HG02623 (cell line): ENCODE data around the gene ADI1.
"Not testable (repeated sequence)": the region's sequence is repeated elsewhere in the genome, so short reads cannot be mapped to it uniquely, and the experiment has no call there.

Experiments
- ATAC-seq: cut with Tn5 transposase; IDR thresholded peaks from one replicate; pipeline ENCODE4 v1.9.1; 2021; ENCODE audit warnings: moderate library complexity; ENCODE audit not compliant: unreplicated experiment

The ADI1 gene

DNA sequence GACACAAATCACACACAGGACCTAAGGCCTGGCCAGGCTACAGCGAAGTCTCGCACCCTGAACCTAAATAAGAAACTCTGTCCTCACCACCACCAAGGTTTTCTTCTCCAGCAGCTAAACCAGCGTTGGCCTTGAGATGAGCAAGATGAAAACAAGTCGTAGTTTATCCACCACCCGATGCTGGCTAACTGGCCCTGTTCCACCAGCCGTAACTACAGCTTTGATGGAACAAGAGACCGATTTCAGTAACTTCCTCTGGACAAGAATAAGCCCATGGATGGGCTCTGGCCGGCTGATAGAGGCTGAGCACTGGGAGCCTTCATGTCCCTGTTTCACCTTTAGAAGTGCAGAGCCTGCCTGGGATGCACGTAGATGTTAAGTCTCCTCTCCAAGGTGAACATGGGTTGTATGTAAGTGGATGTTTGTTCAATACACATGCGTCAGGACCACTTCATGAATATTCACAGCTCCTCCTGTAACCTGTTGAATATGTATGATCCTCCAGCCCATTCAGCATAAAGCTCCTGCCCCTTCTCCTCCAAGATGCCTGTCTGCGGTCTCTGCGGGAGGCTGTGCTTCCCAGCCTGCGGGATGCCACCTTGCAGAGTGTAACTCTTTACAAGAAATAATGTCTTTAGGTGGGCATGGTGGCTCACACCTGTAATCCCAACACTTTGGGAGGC is 24.2 kb downstream of the ADI1 start:
- no peak for ATAC-seq

DNA sequence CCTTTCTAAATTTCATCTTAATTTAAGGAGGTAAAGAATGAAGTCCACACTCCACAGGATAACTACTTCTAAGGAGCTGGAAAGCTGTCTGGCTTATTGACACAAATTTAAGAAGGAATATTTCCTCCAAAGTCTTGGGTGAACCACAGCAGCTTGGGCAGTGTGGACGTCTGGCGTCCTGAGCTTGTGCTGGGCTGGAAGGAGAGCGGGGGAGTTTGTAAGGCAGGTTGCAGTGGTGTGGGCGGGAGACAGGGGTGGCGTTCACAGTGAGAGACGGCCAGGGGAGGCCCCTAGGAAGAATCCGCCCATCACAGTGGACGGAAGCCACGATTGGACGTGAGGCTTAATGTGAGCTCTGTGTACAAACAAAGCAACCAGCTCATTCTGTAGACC is 25.7 kb downstream of the ADI1 start:
- no peak for ATAC-seq

DNA sequence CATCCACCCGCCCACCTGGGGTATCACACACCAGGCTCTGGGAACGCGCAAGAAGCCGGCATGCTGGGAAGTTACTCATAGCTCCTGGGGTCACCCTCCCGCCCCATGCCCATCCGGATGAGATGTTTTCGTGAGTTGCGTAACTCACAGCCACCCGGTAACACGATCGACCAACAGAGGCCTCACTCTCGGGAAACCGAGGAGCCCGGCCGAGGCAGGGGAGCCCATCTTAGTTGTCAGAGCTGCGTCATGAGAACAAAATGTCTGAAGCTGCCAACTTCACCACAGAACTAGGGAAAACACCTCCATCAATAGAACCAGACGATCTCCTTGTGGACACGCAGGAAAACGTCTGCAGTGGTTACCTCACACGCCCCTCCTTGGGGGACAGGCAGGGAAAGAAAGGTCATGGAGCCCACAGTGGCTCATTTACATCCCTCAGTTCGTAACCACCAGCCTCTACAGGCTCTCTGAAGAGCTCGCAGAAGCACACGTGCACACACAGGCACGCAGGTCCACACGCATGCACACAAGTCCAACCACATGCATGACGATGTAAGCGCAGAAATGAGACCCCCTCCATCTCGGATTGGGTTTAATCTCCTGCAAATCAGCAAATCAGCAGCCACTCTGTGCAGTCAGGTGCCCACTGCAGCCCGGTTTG is 26.2 kb downstream of the ADI1 start:
- no peak for ATAC-seq

DNA sequence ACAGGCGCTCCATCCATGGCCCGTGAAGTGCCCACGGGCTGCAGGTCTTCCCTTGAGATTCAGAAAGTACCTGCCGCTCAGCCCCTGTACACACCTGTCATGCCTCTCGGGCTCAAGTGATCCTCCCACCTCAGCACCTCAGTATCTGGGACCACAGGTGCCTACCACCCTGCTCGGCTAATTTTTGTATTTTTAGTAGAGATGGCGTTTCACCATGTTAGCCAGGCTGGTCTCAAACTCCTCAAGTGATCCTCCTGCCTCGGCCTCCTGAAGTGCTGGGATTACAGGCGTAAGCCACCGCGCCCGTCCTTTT is 26.9 kb downstream of the ADI1 start:
- ATAC-seq, result not testable (repeated sequence)

DNA sequence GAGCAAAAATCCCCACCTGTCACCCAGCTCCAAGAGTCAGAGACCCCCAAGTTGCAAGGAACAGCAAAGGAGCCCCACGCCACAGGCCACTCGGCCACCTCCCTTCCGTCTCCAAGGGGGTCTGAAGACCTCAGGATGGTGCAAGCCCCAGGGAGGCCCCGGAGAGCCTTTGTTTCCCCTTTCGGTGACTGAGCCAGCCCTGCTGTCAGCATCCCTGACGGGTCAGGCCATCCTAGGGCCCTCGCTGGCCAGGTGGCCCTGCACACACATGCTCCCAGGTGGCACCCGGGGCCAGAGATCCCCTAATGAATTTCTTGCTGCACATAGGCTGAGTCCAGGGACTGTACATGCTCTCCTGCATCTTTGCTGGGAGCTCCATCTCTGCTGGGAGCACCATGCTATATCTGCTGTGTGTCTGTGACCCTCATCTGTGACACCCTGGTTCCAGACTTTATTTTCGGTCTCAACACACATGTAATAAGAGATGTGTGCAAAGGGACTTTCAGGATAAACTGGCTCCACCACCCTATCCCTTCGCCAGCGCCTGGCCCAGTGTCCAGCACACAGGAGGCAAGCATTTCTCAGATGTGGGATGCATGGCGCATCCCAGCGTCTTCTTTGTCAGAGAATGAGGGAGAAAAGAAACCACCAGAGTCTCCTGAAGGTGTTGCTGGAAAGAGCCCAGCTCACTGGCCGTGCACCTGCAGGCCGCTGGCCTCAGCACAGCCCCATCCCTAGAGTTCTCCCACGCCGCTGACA is 27.4 kb downstream of the ADI1 start:
- ATAC-seq, result no peak

DNA sequence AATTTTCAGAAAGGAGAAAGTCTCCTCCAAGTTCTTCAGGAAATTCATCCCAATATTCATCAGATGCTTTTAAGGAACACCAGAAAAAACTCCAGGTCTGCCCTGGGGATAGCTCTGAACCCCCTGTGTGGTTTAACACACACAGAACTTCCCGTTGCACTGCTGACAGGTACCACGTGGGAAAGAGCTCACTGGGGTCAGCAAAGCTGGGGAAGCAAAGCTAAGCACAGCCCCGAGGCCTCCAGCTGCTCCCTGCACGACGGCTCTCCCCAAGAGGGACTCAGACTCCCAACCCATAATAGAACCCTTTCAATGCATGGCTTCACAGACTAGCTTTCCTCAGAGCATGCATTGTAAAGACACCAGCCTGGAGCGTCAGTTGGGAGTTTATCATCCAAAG is 28.0 kb downstream of the ADI1 start:
- ATAC-seq, result no peak

DNA sequence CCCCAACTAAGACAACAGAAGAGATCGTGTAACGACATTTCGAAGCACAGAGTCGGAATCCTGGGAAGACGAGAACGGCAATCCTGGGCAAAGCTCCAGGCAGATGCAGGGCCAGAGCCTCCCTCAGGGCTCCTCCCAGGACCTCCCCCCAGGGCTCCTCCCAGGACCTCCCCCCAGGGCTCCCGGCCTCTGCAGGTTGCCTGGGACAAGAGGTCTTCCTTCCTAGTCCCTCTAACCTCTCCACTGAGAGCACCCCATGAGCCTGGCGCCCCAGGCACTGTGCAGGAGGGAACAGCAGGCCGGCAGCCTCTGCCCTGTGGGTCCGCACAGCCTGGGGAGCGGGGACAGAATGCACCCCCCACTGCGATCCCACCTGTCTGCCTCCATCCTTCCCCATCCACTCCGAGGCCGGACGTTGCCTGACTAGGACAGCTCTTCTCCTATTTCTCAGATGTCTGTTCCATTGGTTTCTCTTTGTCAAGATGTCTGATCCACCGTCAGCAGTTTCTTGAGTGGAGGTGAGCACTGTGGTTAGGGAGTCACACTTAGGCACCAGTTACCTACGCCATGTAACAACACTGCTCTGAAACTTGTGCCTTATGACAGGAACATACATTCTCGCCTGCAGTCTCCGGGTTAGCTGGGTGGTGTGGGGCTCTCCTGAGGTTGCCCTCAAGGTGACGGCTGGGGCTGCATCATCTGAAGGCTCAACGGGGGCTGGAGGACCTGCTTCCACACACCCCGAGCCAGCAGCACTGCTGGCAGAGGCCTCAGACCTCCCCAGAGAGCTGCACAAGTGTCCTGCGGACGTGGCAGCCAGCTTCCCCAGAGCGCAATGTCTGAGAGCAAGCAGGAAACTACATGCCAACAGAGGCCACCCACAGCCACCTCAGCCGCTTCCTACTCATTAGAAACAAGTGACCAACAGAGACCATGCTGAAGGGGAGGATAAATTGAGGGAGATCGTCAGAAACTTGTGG is 28.9 kb downstream of the ADI1 start:
- no peak for ATAC-seq

DNA sequence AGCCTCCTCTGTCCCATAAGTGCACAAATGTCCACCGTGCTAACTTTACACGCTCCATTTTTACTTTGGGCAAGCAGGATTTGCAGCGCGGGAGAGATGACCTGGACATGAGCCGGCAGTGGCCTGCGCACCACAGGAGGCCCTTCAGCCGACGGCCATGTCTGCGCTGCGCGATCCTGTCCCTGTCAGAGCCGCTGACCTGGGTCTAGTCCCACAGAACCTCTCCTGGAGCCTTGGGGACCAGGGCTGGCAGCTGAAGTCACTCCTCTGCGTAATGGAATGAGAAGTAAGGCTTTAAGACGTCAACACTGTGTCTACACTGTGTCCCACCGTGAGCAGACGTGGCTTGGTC is 29.6 kb downstream of the ADI1 start:
- ATAC-seq, result no peak

DNA sequence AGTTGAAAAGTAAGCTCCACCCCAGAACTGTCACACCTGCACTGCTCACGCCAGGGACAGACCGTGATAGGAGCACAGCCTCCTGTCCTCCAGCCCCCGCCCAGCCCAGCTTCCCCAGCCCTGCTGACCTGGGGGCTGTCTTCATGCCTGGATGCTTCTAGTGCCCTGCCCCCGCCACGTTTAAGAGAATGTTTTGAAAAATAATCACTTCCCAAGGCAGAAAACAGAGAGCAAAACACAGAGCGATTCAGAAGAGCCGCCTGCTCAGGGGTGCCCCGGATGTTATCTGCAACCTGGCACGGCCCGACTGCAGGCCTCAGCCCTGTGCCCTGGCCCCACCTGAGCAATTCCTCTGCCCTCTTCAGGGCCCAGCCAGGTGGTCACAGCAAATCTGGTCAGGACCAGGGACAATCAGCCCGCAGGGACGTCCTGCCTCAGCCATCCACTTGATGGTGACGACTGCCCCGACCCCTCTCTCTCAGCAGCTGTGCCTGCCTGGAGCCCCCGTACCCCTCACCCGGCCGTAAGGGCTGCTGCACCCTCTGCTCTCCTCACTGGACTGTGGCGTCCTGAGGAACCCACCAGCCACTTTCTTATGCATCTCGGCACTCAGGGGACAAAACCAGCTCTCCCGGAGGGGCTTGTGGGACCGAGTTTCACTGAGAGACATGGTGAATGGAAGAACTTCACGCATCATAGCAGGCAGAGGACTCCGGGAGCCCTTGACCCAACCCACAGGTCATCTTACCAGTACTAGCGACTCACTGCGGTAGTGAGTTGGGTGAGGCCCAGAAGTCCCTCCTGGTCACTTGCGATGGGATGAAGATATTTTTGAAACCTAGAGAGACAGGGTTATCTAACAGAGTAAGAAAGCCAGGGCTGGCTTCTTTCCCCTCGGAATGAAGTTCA is 30.2 kb downstream of the ADI1 start:
- ATAC-seq, result no peak

DNA sequence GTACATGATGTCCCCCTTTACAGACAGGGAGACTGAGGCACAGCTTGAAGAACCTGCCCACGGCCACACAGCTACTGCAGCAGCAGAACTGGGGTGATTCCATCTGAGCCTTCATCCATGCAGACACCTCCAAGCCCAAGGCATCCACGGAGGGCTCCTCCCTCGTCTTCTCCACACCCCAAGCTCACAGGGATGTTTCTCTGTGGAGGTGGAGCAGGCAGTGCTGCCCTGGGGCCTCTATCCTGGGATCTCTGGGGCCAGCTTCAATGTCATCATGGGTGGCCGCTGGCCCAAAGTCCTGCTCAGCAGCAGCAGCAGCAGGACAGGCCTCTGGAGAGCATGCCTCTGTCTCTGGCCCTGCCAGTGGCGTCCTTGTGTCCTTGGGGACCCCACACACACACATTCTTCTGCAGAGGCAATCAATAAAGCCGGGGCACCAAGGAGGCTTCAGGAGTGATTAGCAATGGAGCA is 31.2 kb downstream of the ADI1 start:
- ATAC-seq, result no peak

DNA sequence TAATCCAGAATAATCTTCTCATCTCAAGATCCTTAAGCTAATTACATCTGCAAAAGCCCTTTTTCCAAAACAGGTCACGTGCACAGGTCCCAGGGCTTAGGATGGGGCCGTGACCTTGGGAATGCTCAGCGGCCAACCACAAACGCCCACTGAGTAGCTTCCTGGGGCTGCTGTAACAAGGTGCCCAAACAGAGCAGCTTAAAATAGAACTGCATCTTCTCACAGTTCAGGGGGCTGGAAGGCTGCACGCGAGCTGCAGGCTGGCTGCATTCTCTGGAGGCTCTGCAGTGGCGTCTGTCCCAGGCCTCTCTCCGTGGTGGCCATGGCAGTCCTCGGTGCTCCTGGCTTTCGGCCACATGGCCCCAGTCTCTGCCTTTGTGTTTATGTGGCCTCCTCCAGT is 31.9 kb downstream of the ADI1 start:
- ATAC-seq, result no peak

DNA sequence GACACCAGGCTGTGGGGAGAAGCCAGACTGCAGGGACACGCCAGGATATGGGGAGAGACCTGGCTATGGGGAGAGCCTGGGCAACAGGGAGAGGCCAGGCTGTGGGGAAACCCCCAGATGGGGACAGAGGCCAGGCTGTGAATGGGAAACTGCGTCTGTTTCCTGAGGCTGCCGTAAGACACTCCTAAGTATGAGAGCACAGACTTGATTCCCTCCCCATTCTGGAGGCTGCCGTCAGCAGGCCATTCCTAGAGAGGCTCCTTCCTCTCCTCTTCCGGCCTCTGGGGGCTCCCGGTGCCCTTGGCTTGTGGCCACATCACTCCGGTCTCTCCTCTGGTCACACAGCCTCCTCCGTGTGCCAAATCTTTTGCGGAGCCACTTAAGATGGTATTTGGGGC is 32.3 kb downstream of the ADI1 start:
- no peak for ATAC-seq

DNA sequence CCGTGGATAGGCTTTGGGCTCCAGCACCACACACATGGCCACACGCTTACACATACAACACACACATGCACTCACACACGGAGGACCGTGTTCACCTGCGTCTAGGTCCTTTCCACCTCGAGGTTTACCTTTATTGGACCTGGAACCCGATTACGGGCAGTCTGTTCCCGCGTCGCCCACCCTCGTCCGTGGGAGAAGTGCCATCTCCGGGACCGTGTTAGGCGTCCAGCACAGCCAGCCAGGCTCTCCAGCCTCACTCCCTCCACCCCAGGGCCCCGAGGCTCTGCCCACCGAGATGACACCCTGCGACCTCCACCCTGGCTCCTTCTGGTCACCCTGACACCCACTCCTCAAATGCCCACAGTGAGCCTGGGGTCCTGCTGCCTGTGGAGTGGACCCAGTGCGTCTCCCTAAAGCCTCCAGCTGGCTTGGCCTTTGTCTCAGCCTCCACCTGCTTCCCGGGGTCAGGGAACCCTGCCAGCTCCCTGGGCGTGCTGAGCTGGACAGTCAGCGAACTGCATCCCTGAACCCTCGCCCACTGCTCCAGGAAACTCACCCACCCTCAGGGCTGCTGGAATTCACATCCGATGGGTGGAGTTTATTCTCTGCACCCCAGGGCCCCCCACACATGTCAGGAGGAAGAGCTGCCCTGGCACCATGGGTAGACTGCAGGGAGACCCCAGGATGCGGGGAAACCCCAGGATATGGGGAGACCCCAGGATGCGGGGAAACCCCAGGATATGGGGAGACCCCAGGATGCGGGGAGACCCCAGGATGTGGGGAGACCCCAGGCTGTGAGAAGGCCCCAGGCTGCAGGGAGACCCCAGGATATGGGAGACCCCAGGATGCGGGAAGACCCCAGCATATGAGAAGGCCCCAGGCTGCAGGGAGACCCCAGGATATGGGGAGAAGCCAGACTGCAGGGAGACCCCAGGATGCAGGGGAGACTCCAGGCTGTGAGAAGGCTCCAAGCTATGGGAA is 33.0 kb downstream of the ADI1 start:
- ATAC-seq, result no peak

DNA sequence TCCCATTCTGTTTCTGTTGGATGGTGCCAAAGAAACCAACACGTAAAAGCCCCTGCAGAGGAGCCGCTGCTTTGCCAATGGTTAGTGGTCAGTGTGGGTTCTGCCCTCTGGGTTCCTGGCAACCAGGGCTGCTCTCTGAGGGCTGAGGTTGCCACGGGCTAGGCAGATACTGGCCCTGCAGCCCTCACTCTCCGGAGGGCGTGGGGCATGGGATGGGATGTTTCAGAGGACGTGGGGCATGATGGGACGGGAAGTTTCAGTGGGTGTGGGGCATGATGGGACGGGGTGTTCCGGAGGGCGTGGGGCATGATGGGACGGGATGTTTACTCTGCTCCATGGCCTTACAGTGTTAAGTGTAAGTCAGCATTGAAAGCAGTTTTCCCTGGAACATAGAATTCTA is 34.2 kb downstream of the ADI1 start:
- no peak for ATAC-seq

DNA sequence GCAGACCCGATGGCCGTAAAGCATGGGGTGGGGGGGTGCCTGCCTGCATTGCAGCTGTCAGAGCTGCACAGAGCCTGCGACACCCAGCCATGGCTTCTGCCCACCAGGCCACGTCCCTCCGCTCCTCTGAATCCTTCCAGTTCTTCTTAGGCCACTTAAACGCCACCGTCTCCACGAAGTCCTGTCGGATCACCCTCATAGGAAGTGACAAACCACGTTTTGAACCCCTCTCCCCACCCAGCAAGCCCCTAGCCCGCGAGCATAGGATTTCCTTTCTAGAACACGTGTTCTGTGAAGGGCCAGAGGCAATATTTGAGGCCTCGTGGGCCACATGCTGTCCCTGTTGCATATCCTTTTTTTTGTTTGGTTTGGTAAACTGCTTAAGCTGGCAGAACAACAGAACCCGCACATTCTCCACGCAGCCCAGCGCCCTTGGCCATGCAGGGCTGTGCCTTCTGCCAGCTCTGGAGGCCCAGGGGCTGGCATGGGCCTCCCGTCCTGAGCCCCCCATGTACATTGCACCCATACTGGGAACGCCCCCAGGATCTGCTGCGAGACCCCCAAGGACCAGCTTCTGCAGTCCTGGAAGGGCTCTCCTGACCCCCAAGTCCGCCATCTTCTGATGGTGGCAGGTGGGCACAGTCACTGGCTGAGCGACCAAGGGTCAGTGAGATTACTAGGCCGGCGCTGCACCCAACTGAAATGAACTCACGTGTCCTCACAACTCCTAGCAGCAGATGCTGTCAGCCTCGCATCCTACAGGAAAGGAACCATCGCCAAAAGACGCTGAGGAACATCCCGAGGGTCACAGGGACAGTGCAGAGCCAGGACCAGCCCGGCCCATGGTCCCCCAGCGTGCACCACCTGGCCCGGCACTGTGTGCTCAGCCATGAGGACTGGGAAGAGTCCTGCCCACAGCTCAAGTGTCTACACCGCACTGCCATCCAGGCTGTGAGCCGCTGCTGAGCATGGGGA is 35.1 kb downstream of the ADI1 start:
- ATAC-seq, result no peak

DNA sequence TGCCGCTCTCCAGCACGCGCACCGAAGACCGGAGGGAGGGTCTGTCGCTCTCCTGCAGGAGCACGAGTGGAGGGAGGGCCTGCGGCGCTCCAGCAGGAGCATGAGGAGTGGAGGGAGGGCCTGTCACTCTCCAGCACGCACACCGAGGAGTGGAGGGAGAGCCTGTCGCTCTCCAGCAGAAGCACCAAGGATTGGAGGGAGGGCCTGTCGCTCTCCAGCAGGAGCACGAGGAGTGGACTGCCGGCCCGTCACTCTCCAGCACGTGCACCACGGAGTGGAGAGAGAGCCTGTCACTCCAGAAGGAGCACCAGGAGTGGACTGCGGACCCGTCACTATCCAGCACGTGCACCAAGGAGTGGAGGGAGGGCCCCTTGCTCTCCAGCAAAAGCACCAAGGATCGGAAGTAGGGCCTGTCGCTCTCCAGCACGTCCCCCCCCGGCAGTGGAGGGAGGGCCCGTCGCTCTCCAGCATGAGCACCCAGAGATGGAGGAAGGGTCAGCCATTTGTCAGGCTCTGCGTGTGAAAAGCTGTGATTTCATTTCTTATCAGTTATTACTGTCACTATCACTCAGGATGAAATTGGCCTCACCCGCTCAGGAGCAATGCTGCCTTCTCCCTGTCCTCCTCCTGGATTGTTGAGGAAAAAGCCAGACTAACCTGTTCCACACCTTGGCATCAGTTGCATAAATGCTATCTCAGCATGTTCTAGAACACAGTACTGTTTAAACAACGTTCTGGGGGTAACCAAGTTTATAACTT is 35.9 kb downstream of the ADI1 start:
- no peak for ATAC-seq

DNA sequence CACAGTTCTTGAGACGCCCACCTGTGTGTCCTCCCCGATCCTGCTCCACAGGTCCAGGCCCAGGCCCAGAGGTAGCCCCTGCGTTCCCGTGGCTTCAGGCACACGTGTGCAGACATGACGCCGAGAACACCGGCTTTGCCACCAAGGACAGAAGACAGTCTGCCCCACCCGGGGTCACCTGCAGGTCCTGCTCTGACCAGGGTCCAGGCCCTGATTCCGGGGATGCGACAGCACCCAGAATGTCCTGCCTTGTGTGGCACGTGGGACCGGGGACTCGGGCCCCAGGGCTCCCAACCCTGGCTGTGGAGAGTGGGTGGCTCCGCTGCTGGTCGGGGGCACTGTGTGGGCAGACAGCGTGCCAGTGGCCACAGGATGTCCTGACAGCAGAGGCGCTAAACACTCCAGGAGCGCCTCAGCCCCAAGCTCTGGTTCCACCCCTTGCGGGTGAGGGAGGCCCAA is 36.9 kb downstream of the ADI1 start:
- ATAC-seq, result no peak
